ENCODE measurements around the gene SCRN1.

GRCh38 chr7:29898301-29898700 lies 91.3 kb downstream of the SCRN1 start:
- TF ChIP-seq CTCF (IDR thresholded peaks at IDR 0.05 in 4 of 5, conservative IDR thresholded peaks at IDR 0.05 in 1 of 5): no peak
- TF ChIP-seq POLR2A (IDR thresholded peaks at IDR 0.05): no peak
